GM18907 (cell line): ENCODE results near the gene BMPR1B.

Experiments used
- ATAC-seq: cut with Tn5 transposase; IDR thresholded peaks from one replicate; pipeline ENCODE4 v1.9.1; 2021; ENCODE audit warnings: mild to moderate bottlenecking, moderate library complexity; ENCODE audit not compliant: unreplicated experiment

The BMPR1B gene

GRCh38 chr4:95178938-95179337, 421.2 kb downstream of the BMPR1B start:
- ATAC-seq, result no peak

GRCh38 chr4:95180531-95181242, 422.9 kb downstream of the BMPR1B start:
- ATAC-seq, result no peak

- no peak for ATAC-seq
These were observed 423.7 kb downstream of the BMPR1B start for GRCh38 chr4:95181243-95181995.

- no peak for ATAC-seq
These were observed 424.2 kb downstream of the BMPR1B start for GRCh38 chr4:95181996-95182306.

- ATAC-seq, result no peak
These were observed 426.1 kb downstream of the BMPR1B start for GRCh38 chr4:95183656-95184408.

- no peak for ATAC-seq
These were observed 428.9 kb downstream of the BMPR1B start for GRCh38 chr4:95186666-95187065.

GRCh38 chr4:95188701-95189370, 431.1 kb downstream of the BMPR1B start:
- ATAC-seq, result no peak

- ATAC-seq, result no peak
These were observed 433.1 kb downstream of the BMPR1B start for GRCh38 chr4:95190751-95191436.

GRCh38 chr4:95191537-95191936, 433.8 kb downstream of the BMPR1B start:
- no peak for ATAC-seq

GRCh38 chr4:95193391-95194224, 435.9 kb downstream of the BMPR1B start:
- ATAC-seq, result no peak

- no peak for ATAC-seq
These were observed 439.6 kb downstream of the BMPR1B start for GRCh38 chr4:95197353-95197752.

- no peak for ATAC-seq
These were observed 441.2 kb downstream of the BMPR1B start for GRCh38 chr4:95198961-95199360.

- ATAC-seq, result no peak
These were observed 446.6 kb downstream of the BMPR1B start for GRCh38 chr4:95204267-95204844.

GRCh38 chr4:95204873-95205272, 447.1 kb downstream of the BMPR1B start:
- no peak for ATAC-seq
